ENCODE data around the gene POLDIP2. TPM values are rescaled to one million over a fixed set of nuclear protein-coding genes. Genes with fewer than 3 reads are reported as not detected.

POLDIP2 gene
- total and polyA plus RNA-seq, 2 of the 13 experiments (the other 11 are each of a cell fraction or from before 2014, with no cell fraction given), result 85.9 to 114 TPM

DNA sequence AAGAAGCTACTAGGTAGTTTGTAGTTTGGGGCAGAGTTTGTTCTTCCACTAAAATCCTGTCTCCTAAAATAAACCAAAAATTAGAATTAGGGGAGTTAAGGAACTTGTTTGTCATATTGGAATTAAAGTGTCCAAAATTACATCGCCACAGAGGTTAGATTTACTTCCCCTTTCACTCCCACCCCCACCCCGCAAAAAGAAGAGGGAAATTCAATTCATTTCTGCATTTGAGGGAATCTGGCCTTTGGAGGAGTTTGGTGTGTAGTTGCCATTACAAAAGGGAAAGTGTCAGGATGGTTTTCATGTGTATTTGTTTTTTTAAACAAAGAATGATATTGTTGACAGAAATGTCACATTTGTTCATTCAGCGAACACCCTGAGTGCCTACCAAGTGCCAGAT, 32.5 kb downstream of the POLDIP2 start:
- in situ Hi-C loops (cut with HindIII; ENCODE audit: extremely low pct_ligation_motif_present, low pct_unique_long_range_greater_than_20kb) (loop anchor here (25.0 kb wide), 1 partner anchor 287 kb away; the partner anchor contains the start of gene NLK), intact Hi-C loops (cut with micrococcal nuclease; ENCODE audit: unreplicated experiment) (no loop called here)
- ATAC-seq, result no peak
- H3K9ac ChIP-seq (ENCODE audit: insufficient read depth, low read depth, low read length), result no peak overlapping the region
- no TSS peak for BruUV-seq (replicated peaks)
- ChIA-PET POLR2A (interaction anchor here (2.1 kb wide), 1 partner anchor 11 kb away, joined by 10 read pairs; the partner anchor contains the start of genes IFT20 and TNFAIP1), CTCF (ENCODE audit: low intra/inter-chr PET ratio, low total read pairs) (no interaction called here)
- 96% methylated on average over 3 of the region's 3 CpGs for WGBS (ENCODE audit: low lambda C conversion rate)
- peaks cover 78% of the 10 kb centered on the region for H3K4me1 ChIP-seq (ENCODE audit: insufficient read depth, low read length)
- no peak overlapping the region for H2AFZ ChIP-seq (ENCODE audit: low read length)
- peak overlapping the region; percentile 7 for H3K27ac ChIP-seq (ENCODE audit: extremely low read length, insufficient read depth, low read length)
- H3K4me3 ChIP-seq (replicated peaks in 1 of 3; ENCODE audit: insufficient read depth in 1 of 3, low read depth in 2 of 3, low read length in 3 of 3), result no peak overlapping the region
- FAIRE-seq, result no peak
- TF ChIP-seq, protein P1, sequence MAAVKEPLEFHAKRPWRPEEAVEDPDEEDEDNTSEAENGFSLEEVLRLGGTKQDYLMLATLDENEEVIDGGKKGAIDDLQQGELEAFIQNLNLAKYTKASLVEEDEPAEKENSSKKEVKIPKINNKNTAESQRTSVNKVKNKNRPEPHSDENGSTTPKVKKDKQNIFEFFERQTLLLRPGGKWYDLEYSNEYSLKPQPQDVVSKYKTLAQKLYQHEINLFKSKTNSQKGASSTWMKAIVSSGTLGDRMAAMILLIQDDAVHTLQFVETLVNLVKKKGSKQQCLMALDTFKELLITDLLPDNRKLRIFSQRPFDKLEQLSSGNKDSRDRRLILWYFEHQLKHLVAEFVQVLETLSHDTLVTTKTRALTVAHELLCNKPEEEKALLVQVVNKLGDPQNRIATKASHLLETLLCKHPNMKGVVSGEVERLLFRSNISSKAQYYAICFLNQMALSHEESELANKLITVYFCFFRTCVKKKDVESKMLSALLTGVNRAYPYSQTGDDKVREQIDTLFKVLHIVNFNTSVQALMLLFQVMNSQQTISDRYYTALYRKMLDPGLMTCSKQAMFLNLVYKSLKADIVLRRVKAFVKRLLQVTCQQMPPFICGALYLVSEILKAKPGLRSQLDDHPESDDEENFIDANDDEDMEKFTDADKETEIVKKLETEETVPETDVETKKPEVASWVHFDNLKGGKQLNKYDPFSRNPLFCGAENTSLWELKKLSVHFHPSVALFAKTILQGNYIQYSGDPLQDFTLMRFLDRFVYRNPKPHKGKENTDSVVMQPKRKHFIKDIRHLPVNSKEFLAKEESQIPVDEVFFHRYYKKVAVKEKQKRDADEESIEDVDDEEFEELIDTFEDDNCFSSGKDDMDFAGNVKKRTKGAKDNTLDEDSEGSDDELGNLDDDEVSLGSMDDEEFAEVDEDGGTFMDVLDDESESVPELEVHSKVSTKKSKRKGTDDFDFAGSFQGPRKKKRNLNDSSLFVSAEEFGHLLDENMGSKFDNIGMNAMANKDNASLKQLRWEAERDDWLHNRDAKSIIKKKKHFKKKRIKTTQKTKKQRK (IDR thresholded peaks at IDR 0.05; ENCODE audit: low read length), result no peak
- TF ChIP-seq ZNF841 (CRISPR knock-in tag; IDR thresholded peaks at IDR 0.05; ENCODE audit: borderline replicate concordance) (no peak), TCF12 (IDR thresholded peaks at IDR 0.05) (no peak), TCF12 (CRISPR knock-in tag; IDR thresholded peaks at IDR 0.05) (no peak), KDM2A (CRISPR knock-in tag; IDR thresholded peaks at IDR 0.05; ENCODE audit: borderline replicate concordance, low read depth) (no peak)
- TF ChIP-seq, protein P2, sequence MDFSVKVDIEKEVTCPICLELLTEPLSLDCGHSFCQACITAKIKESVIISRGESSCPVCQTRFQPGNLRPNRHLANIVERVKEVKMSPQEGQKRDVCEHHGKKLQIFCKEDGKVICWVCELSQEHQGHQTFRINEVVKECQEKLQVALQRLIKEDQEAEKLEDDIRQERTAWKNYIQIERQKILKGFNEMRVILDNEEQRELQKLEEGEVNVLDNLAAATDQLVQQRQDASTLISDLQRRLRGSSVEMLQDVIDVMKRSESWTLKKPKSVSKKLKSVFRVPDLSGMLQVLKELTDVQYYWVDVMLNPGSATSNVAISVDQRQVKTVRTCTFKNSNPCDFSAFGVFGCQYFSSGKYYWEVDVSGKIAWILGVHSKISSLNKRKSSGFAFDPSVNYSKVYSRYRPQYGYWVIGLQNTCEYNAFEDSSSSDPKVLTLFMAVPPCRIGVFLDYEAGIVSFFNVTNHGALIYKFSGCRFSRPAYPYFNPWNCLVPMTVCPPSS (IDR thresholded peaks at IDR 0.05), result no peak
- peak overlapping the region; percentile 21; the same call in 1 of the 2 replicates for H3K4me2 ChIP-seq (ENCODE audit: low read depth, low read length)
- peaks cover 5% of the 10 kb centered on the region; the same call in 1 of the 2 replicates for H4K20me1 ChIP-seq (ENCODE audit: insufficient read depth, low read length)
- H3K36me3 ChIP-seq (replicated peaks in 1 of 2; ENCODE audit: control insufficient read depth in 1 of 2, insufficient read depth in 2 of 2, low read length in 2 of 2), result peaks cover 9 to 41% of the 10 kb centered on the region in 2 experiments
- no peak for DNase-seq (ENCODE audit: low spot score)
- H3K9me3 ChIP-seq (ENCODE audit: low read length), result no peaks in the 10 kb centered on the region
- H3K79me2 ChIP-seq (ENCODE audit: insufficient read depth, low read length), result peaks cover 65% of the 10 kb centered on the region
- no peaks in the 10 kb centered on the region for H3K27me3 ChIP-seq (ENCODE audit: control insufficient read depth in 1 of 2, insufficient read depth in 2 of 2, low read length in 2 of 2)
